ENCODE results near the gene PAX4. TPM values are rescaled to one million over a fixed set of nuclear protein-coding genes. Genes with fewer than 3 reads are reported as not detected.

PAX4 gene
- not detected for polyA plus RNA-seq (ENCODE audit: low read depth in 6 of 6)

GRCh38 chr7:127618042-127618441, at the start of gene PAX4:
TSS of gene PAX4 (minus strand) at chr7:127618142. CDS start at chr7:127615928, 2,214 bp downstream.
- no peak for ATAC-seq (ENCODE audit: low read depth in 2 of 2)
- H3K27me3 Mint-ChIP-seq: peaks cover 30 to 86% (median 66%) of the 10 kb centered on the region in 3 donors

GRCh38 chr7:127667017-127667670, 49.2 kb upstream of the PAX4 start:
- Mint-ChIP-seq H3K4me1 (peaks cover 34 to 52% (median 39%) of the 10 kb centered on the region in 3 donors), H3K36me3 (peaks cover 0 to 6% of the 10 kb centered on the region in 2 donors), H3K27me3 (no peaks in the 10 kb centered on the region), H3K27ac (peak overlapping the region in 1 of 6 donors; percentile 30), H3K9me3 (peaks cover 0 to 4% (median 0%) of the 10 kb centered on the region in 7 donors), H3K4me3 (no peak overlapping the region)
- ATAC-seq (ENCODE audit: low read depth in 2 of 2) (no peak), DNase-seq (no peak)

More at GRCh38 chr7:127618042-127618441, at the start of gene PAX4:
- Mint-ChIP-seq H3K4me3 (no peak within 1 kb of the TSS), H3K27ac (no peak within 1 kb of the TSS), H3K9me3 (peaks cover 0 to 2% (median 0%) of the 10 kb centered on the region in 7 donors), H3K4me1 (peaks cover 8 to 10% (median 8%) of the 10 kb centered on the region in 3 donors), H3K36me3 (no peaks in the 10 kb centered on the region)
- no peak for DNase-seq

GRCh38 chr7:127666602-127667001, 48.7 kb upstream of the PAX4 start:
- ATAC-seq (ENCODE audit: low read depth in 2 of 2) (no peak), DNase-seq (no peak)
- H3K4me3 Mint-ChIP-seq: no peak overlapping the region
- H3K27me3 Mint-ChIP-seq: no peaks in the 10 kb centered on the region
- no peak overlapping the region for H3K27ac Mint-ChIP-seq
- peaks cover 0 to 9% of the 10 kb centered on the region in 2 donors for H3K36me3 Mint-ChIP-seq
- H3K4me1 Mint-ChIP-seq: peaks cover 37 to 52% (median 39%) of the 10 kb centered on the region in 3 donors
- H3K9me3 Mint-ChIP-seq: no peaks in the 10 kb centered on the region

- Mint-ChIP-seq H3K9me3 (no peaks in the 10 kb centered on the region), H3K27ac (no peak overlapping the region), H3K27me3 (no peaks in the 10 kb centered on the region), H3K4me3 (no peak overlapping the region), H3K4me1 (peaks cover 37 to 52% (median 39%) of the 10 kb centered on the region in 3 donors), H3K36me3 (peaks cover 0 to 9% of the 10 kb centered on the region in 2 donors)
- ATAC-seq (ENCODE audit: low read depth in 2 of 2): no peak
- DNase-seq: no peak
Observed at GRCh38 chr7:127665922-127666321, 48.0 kb upstream of the PAX4 start.

GRCh38 chr7:127658970-127659630, 41.2 kb upstream of the PAX4 start:
- ATAC-seq (ENCODE audit: low read depth in 2 of 2) (no peak), DNase-seq (no peak)
- no peaks in the 10 kb centered on the region for H3K27me3 Mint-ChIP-seq
- H3K4me1 Mint-ChIP-seq: peaks cover 38 to 46% (median 45%) of the 10 kb centered on the region in 3 donors
- H3K27ac Mint-ChIP-seq: peak overlapping the region in 1 of 6 donors; percentile 23
- no peaks in the 10 kb centered on the region for H3K9me3 Mint-ChIP-seq
- peaks cover 0 to 9% of the 10 kb centered on the region in 2 donors for H3K36me3 Mint-ChIP-seq
- H3K4me3 Mint-ChIP-seq: no peak overlapping the region

GRCh38 chr7:127657500-127657899, 39.6 kb upstream of the PAX4 start:
- peaks cover 0 to 9% of the 10 kb centered on the region in 2 donors for H3K36me3 Mint-ChIP-seq
- H3K4me3 Mint-ChIP-seq: no peak overlapping the region
- H3K9me3 Mint-ChIP-seq: no peaks in the 10 kb centered on the region
- no peaks in the 10 kb centered on the region for H3K27me3 Mint-ChIP-seq
- DNase-seq (no peak), ATAC-seq (ENCODE audit: low read depth in 2 of 2) (no peak)
- no peak overlapping the region for H3K27ac Mint-ChIP-seq
- H3K4me1 Mint-ChIP-seq: peaks cover 49 to 57% (median 54%) of the 10 kb centered on the region in 3 donors

GRCh38 chr7:127655720-127656119, 37.8 kb upstream of the PAX4 start:
- peaks cover 61 to 74% (median 71%) of the 10 kb centered on the region in 3 donors for H3K4me1 Mint-ChIP-seq

GRCh38 chr7:127654404-127655394, 36.8 kb upstream of the PAX4 start:
- no peak for DNase-seq
- H3K27ac Mint-ChIP-seq: peak overlapping the region; percentile 46 to 91 (median 58)
- no peaks in the 10 kb centered on the region for H3K9me3 Mint-ChIP-seq
- peak overlapping the region in 2 of 8 donors; percentile 27 to 99 for H3K4me3 Mint-ChIP-seq
- peaks cover 0 to 5% of the 10 kb centered on the region in 2 donors for H3K36me3 Mint-ChIP-seq
- no peaks in the 10 kb centered on the region for H3K27me3 Mint-ChIP-seq
- no peak for ATAC-seq (ENCODE audit: low read depth in 2 of 2)
- H3K4me1 Mint-ChIP-seq: peaks cover 57 to 72% (median 67%) of the 10 kb centered on the region in 3 donors

More at GRCh38 chr7:127655720-127656119, 37.8 kb upstream of the PAX4 start:
- no peaks in the 10 kb centered on the region for H3K27me3 Mint-ChIP-seq
- no peak for ATAC-seq (ENCODE audit: low read depth in 2 of 2)
- H3K9me3 Mint-ChIP-seq: no peaks in the 10 kb centered on the region
- no peak for DNase-seq
- H3K27ac Mint-ChIP-seq: peak overlapping the region in 2 of 6 donors; percentile 46 to 80
- H3K4me3 Mint-ChIP-seq: peak overlapping the region in 1 of 8 donors; percentile 13
- peaks cover 0 to 5% of the 10 kb centered on the region in 2 donors for H3K36me3 Mint-ChIP-seq

GRCh38 chr7:127653396-127653795, 35.5 kb upstream of the PAX4 start:
- H3K4me1 Mint-ChIP-seq: peaks cover 50 to 65% (median 60%) of the 10 kb centered on the region in 3 donors
- peaks cover 0 to 5% of the 10 kb centered on the region in 2 donors for H3K36me3 Mint-ChIP-seq
- H3K4me3 Mint-ChIP-seq: peak overlapping the region in 3 of 8 donors; percentile 30 to 99 (median 99)

GRCh38 chr7:127652333-127653248, 34.6 kb upstream of the PAX4 start:
- peaks cover 0 to 5% of the 10 kb centered on the region in 2 donors for H3K36me3 Mint-ChIP-seq
- H3K4me1 Mint-ChIP-seq: peaks cover 49 to 61% (median 54%) of the 10 kb centered on the region in 3 donors
- H3K9me3 Mint-ChIP-seq: no peaks in the 10 kb centered on the region
- DNase-seq (no peak), ATAC-seq (ENCODE audit: low read depth in 2 of 2) (peak; percentile 12 to 17)
- H3K4me3 Mint-ChIP-seq: peak overlapping the region in 3 of 8 donors; percentile 98 to 99 (median 99)
- no peaks in the 10 kb centered on the region for H3K27me3 Mint-ChIP-seq
- H3K27ac Mint-ChIP-seq: peak overlapping the region in 5 of 6 donors; percentile 94 to 100 (median 99)

More at GRCh38 chr7:127653396-127653795, 35.5 kb upstream of the PAX4 start:
- Mint-ChIP-seq H3K27me3 (no peaks in the 10 kb centered on the region), H3K9me3 (no peaks in the 10 kb centered on the region), H3K27ac (no peak overlapping the region)
- ATAC-seq (ENCODE audit: low read depth in 2 of 2) (no peak), DNase-seq (no peak)

GRCh38 chr7:127651556-127652332, 33.8 kb upstream of the PAX4 start, which contains the start of gene SND1:
TSS of gene SND1 (plus strand) at chr7:127652194. CDS start at chr7:127652374, 180 bp downstream.
- Mint-ChIP-seq H3K4me3 (peak within 1 kb of the TSS in 3 of 8 donors; percentile 98 to 99 (median 99)), H3K27ac (peak within 1 kb of the TSS in 5 of 6 donors; percentile 94 to 100 (median 99)), H3K9me3 (no peaks in the 10 kb centered on the region)

More at GRCh38 chr7:127651556-127652332, 33.8 kb upstream of the PAX4 start, which contains the start of gene SND1:
- DNase-seq: peak; percentile 99
- H3K4me1 Mint-ChIP-seq: peaks cover 45 to 58% (median 52%) of the 10 kb centered on the region in 3 donors
- H3K27me3 Mint-ChIP-seq: peaks cover 0 to 4% (median 0%) of the 10 kb centered on the region in 3 donors
- no peaks in the 10 kb centered on the region for H3K36me3 Mint-ChIP-seq
- peak; percentile 90 for ATAC-seq (ENCODE audit: low read depth in 2 of 2)

All from naive B cell (primary cell).